ENCODE measurements around the gene GAB1.

Gene GAB1

GRCh38 chr4:143404555-143404954 lies 67.9 kb downstream of the GAB1 start (continued):
- TF ChIP-seq BCL11B (tag by site-specific recombination; IDR thresholded peaks at IDR 0.05; ENCODE audit: low read depth) (no peak), HOXC10 (CRISPR knock-in tag; IDR thresholded peaks at IDR 0.05) (no peak), ZNF266 (tag by site-specific recombination; IDR thresholded peaks at IDR 0.05; ENCODE audit: low read depth) (no peak), ZNF791 (tag by site-specific recombination; IDR thresholded peaks at IDR 0.05) (no peak), ZNF510 (tag by site-specific recombination; IDR thresholded peaks at IDR 0.05; ENCODE audit: insufficient replicate concordance) (no peak), ZNF433 (tag by site-specific recombination; IDR thresholded peaks at IDR 0.05; ENCODE audit: low read depth) (no peak)
- TF ChIP-seq, protein P1, sequence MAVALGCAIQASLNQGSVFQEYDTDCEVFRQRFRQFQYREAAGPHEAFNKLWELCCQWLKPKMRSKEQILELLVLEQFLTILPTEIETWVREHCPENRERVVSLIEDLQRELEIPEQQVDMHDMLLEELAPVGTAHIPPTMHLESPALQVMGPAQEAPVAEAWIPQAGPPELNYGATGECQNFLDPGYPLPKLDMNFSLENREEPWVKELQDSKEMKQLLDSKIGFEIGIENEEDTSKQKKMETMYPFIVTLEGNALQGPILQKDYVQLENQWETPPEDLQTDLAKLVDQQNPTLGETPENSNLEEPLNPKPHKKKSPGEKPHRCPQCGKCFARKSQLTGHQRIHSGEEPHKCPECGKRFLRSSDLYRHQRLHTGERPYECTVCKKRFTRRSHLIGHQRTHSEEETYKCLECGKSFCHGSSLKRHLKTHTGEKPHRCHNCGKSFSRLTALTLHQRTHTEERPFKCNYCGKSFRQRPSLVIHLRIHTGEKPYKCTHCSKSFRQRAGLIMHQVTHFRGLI (tag by site-specific recombination; IDR thresholded peaks at IDR 0.05) = no peak

DNA sequence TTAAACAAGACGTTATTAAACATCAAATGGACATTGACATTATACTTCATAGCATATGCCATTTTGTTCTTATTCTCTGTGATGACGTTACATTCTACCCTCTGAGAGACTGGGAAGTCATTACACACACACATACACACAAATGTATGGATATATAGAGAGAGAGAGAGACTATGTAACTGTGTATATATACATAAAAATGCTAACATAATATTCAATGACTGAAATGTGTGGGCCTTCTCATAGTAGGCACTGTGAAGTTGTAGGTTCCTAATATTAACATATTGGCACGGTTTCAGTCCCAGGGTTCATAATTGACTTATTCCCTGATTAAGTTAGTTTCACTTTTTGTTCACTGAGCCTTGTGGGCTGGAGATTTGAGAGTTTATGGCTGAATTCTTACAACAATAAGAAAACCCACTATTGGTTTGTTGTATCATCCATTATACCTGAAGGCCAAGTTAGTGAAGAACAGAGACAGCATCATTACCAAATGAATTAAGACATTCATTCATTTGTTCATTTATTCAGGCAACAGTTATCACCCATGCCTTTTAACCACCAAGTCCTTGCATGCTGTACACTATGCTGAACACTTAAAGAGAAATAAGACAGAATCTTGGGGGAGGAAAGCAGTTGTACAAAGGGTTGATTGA lies 68.5 kb downstream of the GAB1 start:
- no peak overlapping the region for H3K27ac ChIP-seq (ENCODE audit: extremely low read depth, low read depth, low read length)
- peaks cover 11% of the 10 kb centered on the region for H3K4me1 ChIP-seq (ENCODE audit: control insufficient read depth, insufficient read depth, low read length)
- no peaks in the 10 kb centered on the region for H3K36me3 ChIP-seq (ENCODE audit: control insufficient read depth in 2 of 2, insufficient read depth in 1 of 2, low read length in 2 of 2)
- ChIA-PET CTCF (no interaction called here), POLR2A (no interaction called here)
- no peak overlapping the region for H3K4me3 ChIP-seq (ENCODE audit: low read depth, low read length)
- no peak for TF ChIP-seq ZIC2 (tag by site-specific recombination; IDR thresholded peaks at IDR 0.05)
- no peak for TF ChIP-seq ZNF423 (tag by site-specific recombination; IDR thresholded peaks at IDR 0.05)
- TF ChIP-seq GLI4 (tag by site-specific recombination; IDR thresholded peaks at IDR 0.05) = no peak
- no peak for TF ChIP-seq PRDM10 (tag by site-specific recombination; IDR thresholded peaks at IDR 0.05)
- H3K9me3 ChIP-seq (ENCODE audit: control insufficient read depth, insufficient read depth, low read depth, low read length) = no peaks in the 10 kb centered on the region

DNA sequence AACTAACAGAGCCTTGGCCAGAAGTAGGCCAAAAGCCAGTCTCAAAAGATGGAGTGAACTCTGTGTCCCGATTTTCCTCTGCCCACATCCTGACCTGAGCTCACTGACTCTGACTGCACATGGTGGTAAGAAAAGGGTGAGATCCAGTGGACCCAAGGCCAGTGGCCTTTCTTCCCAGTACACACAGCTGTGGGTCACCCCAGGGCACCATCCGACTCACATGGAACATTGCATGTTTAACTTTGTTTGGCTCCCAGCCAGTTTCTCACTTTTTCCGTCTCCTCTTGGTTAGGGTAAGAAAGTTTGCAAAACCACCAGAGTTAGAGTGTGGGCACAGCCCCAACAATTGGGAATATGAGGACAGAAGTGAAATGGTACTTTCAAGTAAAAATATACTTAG lies 69.8 kb downstream of the GAB1 start:
- H3K27ac ChIP-seq (ENCODE audit: extremely low read depth, low read depth, low read length) = no peak overlapping the region
- CTCF ChIA-PET = interaction anchor here (0.8 kb wide), 1 partner anchor 9 kb away, joined by 3 read pairs; no protein-coding TSS in a partner anchor
- H3K4me3 ChIP-seq (ENCODE audit: low read depth, low read length) = no peak overlapping the region
- peaks cover 18% of the 10 kb centered on the region for H3K4me1 ChIP-seq (ENCODE audit: control insufficient read depth, insufficient read depth, low read length)
- no peaks in the 10 kb centered on the region for H3K9me3 ChIP-seq (ENCODE audit: control insufficient read depth, insufficient read depth, low read depth, low read length)
- POLR2A ChIA-PET = no interaction called here
- no peaks in the 10 kb centered on the region for H3K36me3 ChIP-seq (ENCODE audit: control insufficient read depth in 2 of 2, insufficient read depth in 1 of 2, low read length in 2 of 2)
- no peak for TF ChIP-seq ZNF112 (tag by site-specific recombination; IDR thresholded peaks at IDR 0.05)
- no peak for TF ChIP-seq MEIS1 (CRISPR knock-in tag; IDR thresholded peaks at IDR 0.05; ENCODE audit: borderline replicate concordance)
- TF ChIP-seq ZNF266 (tag by site-specific recombination; IDR thresholded peaks at IDR 0.05; ENCODE audit: low read depth) = no peak
- TF ChIP-seq ZNF155 (tag by site-specific recombination; IDR thresholded peaks at IDR 0.05) = no peak
- no peak for TF ChIP-seq KLF9 (tag by site-specific recombination; IDR thresholded peaks at IDR 0.05; ENCODE audit: low read depth)
- no peak for TF ChIP-seq ZNF426 (tag by site-specific recombination; IDR thresholded peaks at IDR 0.05)
- TF ChIP-seq HOXA7 (CRISPR knock-in tag; IDR thresholded peaks at IDR 0.05; ENCODE audit: borderline replicate concordance) = no peak
- no peak for TF ChIP-seq OVOL3 (tag by site-specific recombination; IDR thresholded peaks at IDR 0.05)
